ENCODE results near the gene FOXRED2.
"Not testable (repeated sequence)": the region's sequence is repeated elsewhere in the genome, so short reads cannot be mapped to it uniquely, and the experiment has no call there.

GRCh38 chr22:36450923-36451322 lies 55.9 kb downstream of the FOXRED2 start:
- TF ChIP-seq CTCF, EZH2, EZH2phosphoT487 (IDR thresholded peaks at IDR 0.05): not testable (repeated sequence)

Data from neural progenitor cell (in vitro differentiated cells).